Measurements from ENCODE around the gene SEPTIN10.

The SEPTIN10 gene

GRCh38 chr2:109529532-109530449 lies 84.0 kb downstream of the SEPTIN10 start:
- Mint-ChIP-seq H3K4me1 (ENCODE audit: low read depth) (no peaks in the 10 kb centered on the region), H3K27ac (no peak overlapping the region), H3K27me3 (no peaks in the 10 kb centered on the region), H3K36me3 (no peaks in the 10 kb centered on the region), H3K9me3 (ENCODE audit: low read depth) (no peaks in the 10 kb centered on the region), H3K4me3 (no peak overlapping the region)

- Mint-ChIP-seq H3K36me3 (no peaks in the 10 kb centered on the region), H3K4me3 (no peak overlapping the region), H3K27ac (no peak overlapping the region), H3K9me3 (ENCODE audit: low read depth) (no peaks in the 10 kb centered on the region), H3K27me3 (no peaks in the 10 kb centered on the region), H3K4me1 (ENCODE audit: low read depth) (no peaks in the 10 kb centered on the region)
Observed at GRCh38 chr2:109528811-109529501, 84.8 kb downstream of the SEPTIN10 start.

GRCh38 chr2:109527846-109528705 lies 85.7 kb downstream of the SEPTIN10 start:
- Mint-ChIP-seq H3K36me3 (no peaks in the 10 kb centered on the region), H3K27me3 (no peaks in the 10 kb centered on the region), H3K4me1 (ENCODE audit: low read depth) (no peaks in the 10 kb centered on the region), H3K27ac (no peak overlapping the region), H3K9me3 (ENCODE audit: low read depth) (no peaks in the 10 kb centered on the region), H3K4me3 (no peak overlapping the region)

- no peak overlapping the region for H3K27ac Mint-ChIP-seq
- no peaks in the 10 kb centered on the region for H3K9me3 Mint-ChIP-seq (ENCODE audit: low read depth)
- no peaks in the 10 kb centered on the region for H3K36me3 Mint-ChIP-seq
- H3K27me3 Mint-ChIP-seq, result no peaks in the 10 kb centered on the region
- H3K4me3 Mint-ChIP-seq, result no peak overlapping the region
- no peaks in the 10 kb centered on the region for H3K4me1 Mint-ChIP-seq (ENCODE audit: low read depth)
Observed at GRCh38 chr2:109527079-109527478, 86.7 kb downstream of the SEPTIN10 start.

- Mint-ChIP-seq H3K27me3 (no peaks in the 10 kb centered on the region), H3K4me1 (ENCODE audit: low read depth) (no peaks in the 10 kb centered on the region), H3K27ac (no peak overlapping the region), H3K9me3 (ENCODE audit: low read depth) (no peaks in the 10 kb centered on the region), H3K4me3 (no peak overlapping the region), H3K36me3 (no peaks in the 10 kb centered on the region)
Observed at GRCh38 chr2:109526442-109526970, 87.3 kb downstream of the SEPTIN10 start.

- no peak overlapping the region for H3K27ac Mint-ChIP-seq
- H3K27me3 Mint-ChIP-seq, result no peaks in the 10 kb centered on the region
- no peaks in the 10 kb centered on the region for H3K9me3 Mint-ChIP-seq (ENCODE audit: low read depth)
- no peaks in the 10 kb centered on the region for H3K36me3 Mint-ChIP-seq
- no peaks in the 10 kb centered on the region for H3K4me1 Mint-ChIP-seq (ENCODE audit: low read depth)
- H3K4me3 Mint-ChIP-seq, result no peak overlapping the region
Observed at GRCh38 chr2:109525836-109526235, 87.9 kb downstream of the SEPTIN10 start.

GRCh38 chr2:109523536-109524361 lies 90.0 kb downstream of the SEPTIN10 start:
- Mint-ChIP-seq H3K27me3 (no peaks in the 10 kb centered on the region), H3K4me3 (no peak overlapping the region), H3K9me3 (ENCODE audit: low read depth) (no peaks in the 10 kb centered on the region), H3K4me1 (ENCODE audit: low read depth) (no peaks in the 10 kb centered on the region), H3K27ac (no peak overlapping the region), H3K36me3 (no peaks in the 10 kb centered on the region)

- no peaks in the 10 kb centered on the region for H3K36me3 Mint-ChIP-seq
- no peak overlapping the region for H3K4me3 Mint-ChIP-seq
- no peaks in the 10 kb centered on the region for H3K27me3 Mint-ChIP-seq
- H3K9me3 Mint-ChIP-seq (ENCODE audit: low read depth), result no peaks in the 10 kb centered on the region
- no peaks in the 10 kb centered on the region for H3K4me1 Mint-ChIP-seq (ENCODE audit: low read depth)
- no peak overlapping the region for H3K27ac Mint-ChIP-seq
Observed at GRCh38 chr2:109523121-109523520, 90.6 kb downstream of the SEPTIN10 start.

GRCh38 chr2:109522063-109522374 lies 91.7 kb downstream of the SEPTIN10 start:
- Mint-ChIP-seq H3K27ac (no peak overlapping the region), H3K36me3 (no peaks in the 10 kb centered on the region), H3K9me3 (ENCODE audit: low read depth) (no peaks in the 10 kb centered on the region), H3K27me3 (no peaks in the 10 kb centered on the region), H3K4me3 (no peak overlapping the region), H3K4me1 (ENCODE audit: low read depth) (no peaks in the 10 kb centered on the region)

GRCh38 chr2:109521233-109522062 lies 92.3 kb downstream of the SEPTIN10 start:
- no peaks in the 10 kb centered on the region for H3K36me3 Mint-ChIP-seq
- H3K27ac Mint-ChIP-seq, result no peak overlapping the region

GRCh38 chr2:109519513-109519912 lies 94.3 kb downstream of the SEPTIN10 start:
- Mint-ChIP-seq H3K27me3 (no peaks in the 10 kb centered on the region), H3K9me3 (ENCODE audit: low read depth) (no peaks in the 10 kb centered on the region), H3K36me3 (no peaks in the 10 kb centered on the region), H3K27ac (no peak overlapping the region), H3K4me3 (no peak overlapping the region), H3K4me1 (ENCODE audit: low read depth) (no peaks in the 10 kb centered on the region)

More at GRCh38 chr2:109521233-109522062, 92.3 kb downstream of the SEPTIN10 start:
- H3K4me1 Mint-ChIP-seq (ENCODE audit: low read depth), result no peaks in the 10 kb centered on the region
- no peak overlapping the region for H3K4me3 Mint-ChIP-seq
- no peaks in the 10 kb centered on the region for H3K9me3 Mint-ChIP-seq (ENCODE audit: low read depth)
- H3K27me3 Mint-ChIP-seq, result no peaks in the 10 kb centered on the region

- Mint-ChIP-seq H3K27ac (no peak overlapping the region), H3K27me3 (no peaks in the 10 kb centered on the region), H3K4me3 (no peak overlapping the region), H3K4me1 (ENCODE audit: low read depth) (no peaks in the 10 kb centered on the region), H3K36me3 (no peaks in the 10 kb centered on the region), H3K9me3 (ENCODE audit: low read depth) (no peaks in the 10 kb centered on the region)
Observed at GRCh38 chr2:109517118-109517889, 96.5 kb downstream of the SEPTIN10 start.

Data from activated naive CD8-positive, alpha-beta T cell (primary cell).